GM19468 (cell line): ENCODE results near the gene DSCAML1.

Experiments
- ATAC-seq: cut with Tn5 transposase; IDR thresholded peaks from one replicate; pipeline ENCODE4 v1.9.1; 2021; ENCODE audit warnings: mild to moderate bottlenecking, moderate library complexity, moderate number of reproducible peaks; ENCODE audit not compliant: unreplicated experiment; ENCODE audit errors: extremely low read depth

Gene DSCAML1

GRCh38 chr11:117488996-117489952 is 307.7 kb downstream of the DSCAML1 start:
- ATAC-seq: no peak

GRCh38 chr11:117486059-117486458 is 311.0 kb downstream of the DSCAML1 start:
- ATAC-seq: no peak

DNA sequence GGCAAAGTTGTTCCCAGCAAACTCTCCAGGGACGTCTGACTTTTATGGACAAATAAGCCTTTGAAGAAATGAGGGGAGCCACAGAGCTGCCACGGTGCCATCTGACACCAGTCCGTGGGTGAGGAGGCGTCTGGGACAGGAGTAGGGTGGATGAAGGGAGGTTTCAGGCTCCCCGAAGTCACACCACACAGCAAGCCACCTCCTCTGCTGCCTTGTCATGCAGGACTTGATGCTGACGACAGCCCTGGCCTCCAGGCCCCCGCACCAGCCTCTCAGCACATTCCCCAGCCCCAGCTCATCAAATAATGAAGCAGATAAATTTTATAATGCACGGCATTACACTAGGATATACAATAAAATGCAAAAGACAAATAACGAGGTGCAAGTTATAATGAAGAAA is 312.9 kb downstream of the DSCAML1 start:
- no peak for ATAC-seq

- ATAC-seq: no peak
Measured at GRCh38 chr11:117483372-117483771, 313.6 kb downstream of the DSCAML1 start.

DNA sequence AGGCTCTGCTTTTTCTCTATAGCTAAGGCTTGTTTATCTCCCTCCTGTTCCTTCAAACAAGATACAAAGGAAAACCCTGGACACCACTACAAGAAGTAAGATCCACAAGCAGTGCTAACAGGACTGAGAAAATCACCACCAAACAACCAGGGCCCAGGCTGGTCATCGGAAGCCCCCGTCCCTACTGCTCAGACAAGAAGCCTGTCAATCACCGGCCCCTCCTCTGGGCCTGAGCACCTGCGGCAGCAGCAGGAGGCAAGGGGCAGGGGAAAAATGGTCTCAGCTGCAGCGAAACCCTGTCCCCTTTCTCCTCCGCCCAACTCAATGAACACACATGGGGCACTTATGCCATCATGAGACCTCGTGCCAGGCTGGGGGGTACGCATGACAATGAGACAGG is 314.1 kb downstream of the DSCAML1 start:
- no peak for ATAC-seq

GRCh38 chr11:117481885-117482284 is 315.1 kb downstream of the DSCAML1 start:
- no peak for ATAC-seq

DNA sequence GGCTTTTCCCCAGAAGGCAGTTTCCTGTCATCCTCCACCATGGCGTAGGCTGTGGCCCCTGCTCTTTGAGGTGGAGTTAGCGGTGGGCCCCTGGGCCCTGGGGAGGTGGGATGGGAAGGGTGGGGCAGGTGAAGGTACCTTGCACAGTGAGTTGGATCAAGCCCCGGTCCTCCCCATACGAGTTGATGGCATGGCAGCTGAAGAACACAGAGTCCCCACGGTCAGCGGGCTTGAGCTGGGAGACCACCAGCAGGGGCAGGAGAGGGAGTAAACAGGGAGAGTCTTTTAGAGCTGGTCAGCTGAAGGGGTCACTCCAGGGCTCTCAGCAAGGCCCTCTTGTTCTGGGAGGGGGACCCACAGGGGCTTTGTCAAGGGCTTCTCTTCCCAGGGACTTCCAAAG is 316.0 kb downstream of the DSCAML1 start:
- no peak for ATAC-seq

DNA sequence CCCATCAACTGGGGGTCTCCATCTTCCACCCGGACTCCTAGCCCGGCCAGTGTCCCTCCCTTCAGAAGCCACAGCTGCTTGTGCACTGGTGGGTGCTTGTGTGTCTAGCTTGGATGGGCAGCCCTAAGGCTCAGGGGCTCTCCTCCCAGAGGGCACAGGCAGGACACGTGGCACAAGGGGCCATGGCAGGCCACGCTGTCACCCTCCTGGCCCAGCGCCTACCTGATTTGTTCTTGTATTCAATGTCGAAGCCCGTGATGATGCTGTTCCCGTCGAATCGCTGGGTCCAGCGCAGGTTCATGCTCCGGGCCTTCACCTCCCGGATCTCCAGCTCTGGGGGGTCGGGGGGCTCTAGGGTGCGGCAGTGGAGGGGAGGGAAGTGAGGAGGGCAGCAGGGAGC is 316.8 kb downstream of the DSCAML1 start:
- no peak for ATAC-seq

DNA sequence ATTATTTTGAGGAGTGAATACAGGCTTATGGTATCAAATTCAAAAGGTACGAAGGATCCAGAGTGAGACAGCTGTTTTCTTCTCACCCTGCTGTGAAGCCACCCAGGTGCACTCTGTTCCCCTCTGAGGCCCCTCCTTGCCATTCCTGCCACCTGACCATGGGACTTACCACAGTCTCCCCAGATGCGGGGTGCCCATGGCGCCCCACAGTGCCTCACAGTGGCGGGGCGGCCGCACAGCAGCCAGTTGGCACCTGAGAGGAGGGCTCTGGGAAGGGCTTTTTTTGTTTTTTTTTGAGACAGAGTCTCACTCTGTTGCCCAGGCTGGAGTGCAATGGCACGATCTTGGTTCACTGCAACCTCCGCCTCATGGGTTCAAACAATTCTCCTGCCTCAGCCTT is 317.6 kb downstream of the DSCAML1 start:
- no peak for ATAC-seq

DNA sequence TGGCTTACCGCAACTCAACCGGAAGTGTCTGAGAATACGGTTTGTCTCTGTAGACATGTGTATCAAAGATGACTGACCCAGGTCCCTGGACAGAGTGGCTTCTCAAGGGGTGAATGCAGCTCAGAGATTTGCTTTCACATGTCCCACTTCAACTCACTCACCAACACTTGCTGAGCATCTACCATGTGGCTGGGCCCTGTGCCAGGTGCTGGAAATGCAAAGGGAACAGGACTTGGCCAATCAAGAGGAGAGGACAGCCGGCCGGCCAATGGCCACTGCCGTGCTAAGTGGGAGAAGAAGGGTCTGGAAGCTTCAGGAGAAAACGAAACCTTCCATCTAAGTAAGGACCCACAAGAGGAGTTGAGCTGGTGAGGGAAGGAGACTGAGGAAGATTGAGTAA is 318.1 kb downstream of the DSCAML1 start:
- no peak for ATAC-seq

- ATAC-seq: no peak
Measured at GRCh38 chr11:117478126-117478860, 318.7 kb downstream of the DSCAML1 start.

DNA sequence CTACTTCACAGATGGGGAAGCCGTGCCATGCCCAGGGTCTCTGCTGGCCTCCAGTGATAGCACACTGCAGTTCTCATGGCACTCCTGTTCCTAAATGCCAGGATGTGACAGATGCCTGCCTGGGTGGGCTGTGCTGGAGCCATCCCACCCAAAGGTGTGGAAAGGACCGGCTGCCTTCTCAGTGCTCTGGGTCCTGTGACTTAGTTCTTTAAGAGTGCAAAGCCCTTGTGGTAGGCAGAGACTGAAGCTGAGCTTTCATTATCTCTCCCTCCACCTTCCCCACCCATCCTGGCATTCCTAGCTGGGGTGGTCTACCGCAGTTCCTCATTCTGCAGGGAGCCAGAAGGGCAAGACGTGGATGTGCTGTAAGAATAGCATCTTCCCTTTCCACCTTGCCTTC is 319.3 kb downstream of the DSCAML1 start:
- no peak for ATAC-seq

- no peak for ATAC-seq
Measured at GRCh38 chr11:117476531-117477142, 320.4 kb downstream of the DSCAML1 start.

- no peak for ATAC-seq
Measured at GRCh38 chr11:117475716-117476530, 321.1 kb downstream of the DSCAML1 start.

DNA sequence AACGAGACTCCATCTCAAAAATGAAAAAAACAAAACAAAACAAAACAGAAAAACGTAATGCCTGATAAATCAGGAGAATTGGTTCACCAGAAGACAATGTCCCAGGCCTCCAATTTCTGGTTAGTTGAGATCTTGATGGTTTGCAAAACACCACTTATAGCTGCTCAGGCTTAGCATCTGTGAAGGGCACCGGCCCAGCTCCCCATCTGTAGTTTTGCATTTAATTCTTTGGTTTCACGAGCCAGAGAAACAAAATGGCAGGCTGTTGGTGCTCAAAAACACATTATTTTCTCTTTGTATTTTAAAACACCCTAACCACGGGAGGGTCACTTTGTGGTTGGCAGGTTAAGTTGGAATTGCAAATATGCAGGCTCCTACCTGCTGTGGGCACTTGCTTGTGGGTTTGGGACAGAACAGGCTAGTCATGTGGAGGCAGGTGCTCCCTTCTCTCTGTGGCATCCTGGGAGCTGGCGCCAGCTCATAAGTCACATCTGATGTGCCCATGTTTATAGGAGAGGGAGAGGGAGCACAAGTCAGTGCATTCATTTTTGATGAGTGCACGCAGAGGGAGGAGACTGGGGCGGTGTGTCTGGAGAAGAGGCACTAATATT is 323.4 kb downstream of the DSCAML1 start:
- ATAC-seq: no peak

GRCh38 chr11:117471776-117472175 is 325.2 kb downstream of the DSCAML1 start:
- no peak for ATAC-seq

DNA sequence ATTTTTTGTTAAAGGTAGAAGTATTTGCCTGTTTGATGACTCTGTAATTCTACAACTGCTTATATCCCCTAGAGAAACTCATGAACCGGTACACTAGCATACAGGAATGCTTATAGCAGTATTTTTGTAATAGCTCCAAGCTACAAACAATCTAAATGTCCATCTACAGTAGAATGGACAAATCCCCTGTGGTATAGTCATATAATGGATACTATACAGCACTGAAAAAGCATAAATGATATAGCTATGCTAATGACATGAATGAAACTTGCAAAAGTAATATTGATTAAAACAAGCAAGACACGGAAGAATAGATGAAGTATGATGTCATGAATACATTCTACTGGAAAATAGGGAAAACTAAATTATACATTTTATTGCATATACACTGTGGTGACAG is 326.4 kb downstream of the DSCAML1 start:
- no peak for ATAC-seq

DNA sequence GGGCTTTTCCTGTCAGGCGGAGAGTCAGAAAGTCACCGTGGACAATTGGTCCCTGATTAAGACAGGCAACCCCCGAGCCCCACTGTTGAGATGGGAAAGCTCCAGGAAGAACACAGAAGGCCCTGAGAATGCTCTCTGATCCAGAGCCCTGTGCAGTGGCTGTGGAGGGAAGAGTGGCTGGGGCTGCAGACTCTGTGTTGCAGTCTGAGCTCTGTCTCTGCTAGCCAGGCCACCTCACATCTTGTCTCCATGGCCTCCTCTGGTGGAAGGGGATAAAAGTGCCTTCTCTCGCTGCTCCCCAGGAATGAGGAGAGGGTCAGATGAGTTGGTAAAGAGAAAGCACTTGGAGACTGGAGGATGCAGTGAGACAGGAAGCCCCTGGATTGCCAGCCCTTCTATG is 328.1 kb downstream of the DSCAML1 start:
- no peak for ATAC-seq

DNA sequence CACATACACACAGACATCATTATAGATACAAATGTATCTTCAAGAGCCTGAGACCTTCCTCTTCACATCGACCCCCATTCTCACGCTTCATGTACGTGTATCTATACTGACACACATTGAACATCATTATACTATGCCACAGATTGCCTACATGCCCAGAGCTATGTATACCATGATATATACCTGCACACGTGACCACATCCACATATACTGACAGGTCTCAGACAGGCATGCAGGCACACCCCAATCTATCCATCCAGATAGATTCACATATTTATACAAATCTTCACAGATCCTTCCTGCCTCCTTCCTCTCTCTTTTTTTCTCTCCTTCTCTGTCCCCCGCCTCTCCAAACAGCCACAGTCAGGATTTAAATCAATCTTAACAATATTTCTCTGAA is 329.2 kb downstream of the DSCAML1 start:
- no peak for ATAC-seq

- ATAC-seq: no peak
Measured at GRCh38 chr11:117466966-117467365, 330.1 kb downstream of the DSCAML1 start.
